Astrocyte (in vitro differentiated cells and primary cell): ENCODE measurements around the gene UVRAG. TPM values are rescaled to one million over a fixed set of nuclear protein-coding genes. Genes with fewer than 3 reads are reported as not detected.

Experiments
- DNase-seq: peaks from one replicate; pipeline ENCODE4 v3.0.0-alpha.2; 2010; ENCODE audit warnings: low read depth
- FAIRE-seq: peaks from 2 replicates; lab custom pipeline; 2011; peaks lifted over from hg19 to GRCh38; lab: Jason Lieb, UNC
- H2AFZ ChIP-seq: 2 replicates; pipeline ENCODE4 v1.6.0; 2012; ENCODE audit warnings: low read depth, low read length, inconsistent platforms
- H3K27ac ChIP-seq: 2 replicates; pipeline ENCODE4 v1.5.1; 2011; ENCODE audit warnings: low read depth, low read length, inconsistent platforms
- H3K27me3 ChIP-seq: 2 replicates; pipeline ENCODE4 v1.6.0; 2011; ENCODE audit warnings: low read length, inconsistent platforms; ENCODE audit not compliant: insufficient read depth
- H3K36me3 ChIP-seq: 2 replicates; pipeline ENCODE4 v1.5.1; 2011; ENCODE audit warnings: low read length, inconsistent platforms; ENCODE audit not compliant: insufficient read depth
- H3K4me1 ChIP-seq: 2 replicates; pipeline ENCODE4 v1.5.1; 2011; ENCODE audit warnings: low read length, inconsistent platforms; ENCODE audit not compliant: insufficient read depth
- H3K4me2 ChIP-seq: 2 replicates; pipeline ENCODE4 v1.6.0; 2012; ENCODE audit warnings: low read length, inconsistent platforms
- H3K4me3 ChIP-seq: 2 replicates; pipeline ENCODE4 v1.5.1; 2011; ENCODE audit warnings: low read depth, mild to moderate bottlenecking, low read length, inconsistent platforms; ENCODE audit not compliant: insufficient read depth
- H3K79me2 ChIP-seq: 2 replicates; pipeline ENCODE4 v1.6.0; 2012; ENCODE audit warnings: mild to moderate bottlenecking, low read length, inconsistent platforms; ENCODE audit not compliant: insufficient read depth
- H3K9ac ChIP-seq: 2 replicates; pipeline ENCODE4 v1.6.0; 2012; ENCODE audit warnings: mild to moderate bottlenecking, low read length, inconsistent platforms
- H3K9me3 ChIP-seq: 2 replicates; pipeline ENCODE4 v1.5.1; 2012; ENCODE audit warnings: low read depth, mild to moderate bottlenecking, low read length, inconsistent platforms; ENCODE audit not compliant: insufficient read depth
- H4K20me1 ChIP-seq: 2 replicates; pipeline ENCODE4 v1.6.0; 2012; ENCODE audit warnings: low read length, inconsistent platforms; ENCODE audit not compliant: insufficient read depth
- H3K27ac Mint-ChIP-seq: one replicate; pipeline ENCODE4 v1.8.0; 2021; ENCODE audit warnings: mild to moderate bottlenecking, mixed read lengths; ENCODE audit not compliant: unreplicated experiment
- H3K27me3 Mint-ChIP-seq: one replicate; pipeline ENCODE4 v1.8.0; 2021; ENCODE audit warnings: low read depth, mixed read lengths; ENCODE audit not compliant: unreplicated experiment
- H3K36me3 Mint-ChIP-seq: one replicate; pipeline ENCODE4 v1.8.0; 2021; ENCODE audit warnings: low read depth, mixed read lengths; ENCODE audit not compliant: unreplicated experiment
- H3K4me1 Mint-ChIP-seq: one replicate; pipeline ENCODE4 v1.8.0; 2021; ENCODE audit warnings: low read depth, mixed read lengths; ENCODE audit not compliant: unreplicated experiment
- H3K4me3 Mint-ChIP-seq: one replicate; pipeline ENCODE4 v1.8.0; 2021; ENCODE audit warnings: mild to moderate bottlenecking, moderate library complexity, mixed read lengths; ENCODE audit not compliant: unreplicated experiment
- H3K9me3 Mint-ChIP-seq: one replicate; pipeline ENCODE4 v1.8.0; 2021; ENCODE audit warnings: mild to moderate bottlenecking, mixed read lengths; ENCODE audit not compliant: unreplicated experiment
- CTCF ChIP-seq: IDR thresholded peaks from 2 replicates; pipeline ENCODE4 v1.5.1; 2011; ENCODE audit warnings: low read depth, mild to moderate bottlenecking, inconsistent platforms, low read length, moderate library complexity; ENCODE audit not compliant: insufficient read depth
- EZH2 ChIP-seq: IDR thresholded peaks from 2 replicates; pipeline ENCODE4 v1.6.1; 2012; ENCODE audit warnings: mild to moderate bottlenecking, low read length, inconsistent platforms; ENCODE audit not compliant: insufficient read depth
- total RNA-seq: library from RNA; stranded (reverse); gene quantifications from 2 replicates; pipeline ENCODE4 v1.2.1, GENCODE V29; 2021

UVRAG gene
- total RNA-seq, 1 donor from 2014 or later = 15.3 TPM

GRCh38 chr11:76115555-76115954 lies 300.5 kb downstream of the UVRAG start:
- H4K20me1 ChIP-seq = no peaks in the 10 kb centered on the region
- no peak overlapping the region for H3K4me2 ChIP-seq
- Mint-ChIP-seq H3K36me3 (peaks cover 6% of the 10 kb centered on the region), H3K4me1 (peaks cover under 1% of the 10 kb centered on the region), H3K9me3 (peaks cover 3% of the 10 kb centered on the region), H3K27ac (no peak overlapping the region), H3K4me3 (no peak overlapping the region), H3K27me3 (no peaks in the 10 kb centered on the region)
- DNase-seq = no peak
- no peak for TF ChIP-seq EZH2
- TF ChIP-seq CTCF = no peak
- peaks cover 4% of the 10 kb centered on the region for H3K36me3 ChIP-seq
- no peak overlapping the region for H2AFZ ChIP-seq
- H3K4me3 ChIP-seq = no peak overlapping the region
- H3K9ac ChIP-seq = no peak overlapping the region
- no peaks in the 10 kb centered on the region for H3K79me2 ChIP-seq
- H3K4me1 ChIP-seq = peaks cover 4% of the 10 kb centered on the region
- FAIRE-seq = no peak
- H3K27ac ChIP-seq = no peak overlapping the region
- H3K27me3 ChIP-seq = no peaks in the 10 kb centered on the region
- H3K9me3 ChIP-seq = no peaks in the 10 kb centered on the region

- Mint-ChIP-seq H3K36me3 (peaks cover 6% of the 10 kb centered on the region), H3K27ac (no peak overlapping the region), H3K9me3 (no peaks in the 10 kb centered on the region), H3K27me3 (no peaks in the 10 kb centered on the region), H3K4me1 (peaks cover 12% of the 10 kb centered on the region), H3K4me3 (no peak overlapping the region)
- Histone ChIP-seq H3K4me3 (no peak overlapping the region), H3K9ac (no peak overlapping the region), H4K20me1 (no peaks in the 10 kb centered on the region), H3K36me3 (peaks cover 4% of the 10 kb centered on the region), H3K27ac (no peak overlapping the region), H3K27me3 (no peaks in the 10 kb centered on the region), H3K4me1 (peaks cover 6% of the 10 kb centered on the region), H2AFZ (no peak overlapping the region), H3K4me2 (no peak overlapping the region), H3K9me3 (no peaks in the 10 kb centered on the region), H3K79me2 (no peaks in the 10 kb centered on the region)
- no peak for FAIRE-seq
- no peak for DNase-seq
- no peak for TF ChIP-seq EZH2
- TF ChIP-seq CTCF = no peak
Observed at GRCh38 chr11:76119032-76119431, 304.0 kb downstream of the UVRAG start.

- Histone ChIP-seq H3K4me1 (peaks cover 6% of the 10 kb centered on the region), H3K9me3 (no peaks in the 10 kb centered on the region), H3K4me3 (no peak overlapping the region), H3K27me3 (no peaks in the 10 kb centered on the region), H3K79me2 (no peaks in the 10 kb centered on the region), H2AFZ (no peak overlapping the region), H4K20me1 (no peaks in the 10 kb centered on the region), H3K9ac (no peak overlapping the region), H3K27ac (no peak overlapping the region), H3K36me3 (peaks cover 4% of the 10 kb centered on the region), H3K4me2 (no peak overlapping the region)
- Mint-ChIP-seq H3K36me3 (peaks cover 6% of the 10 kb centered on the region), H3K27me3 (no peaks in the 10 kb centered on the region), H3K4me1 (peaks cover 12% of the 10 kb centered on the region), H3K27ac (no peak overlapping the region), H3K9me3 (no peaks in the 10 kb centered on the region), H3K4me3 (no peak overlapping the region)
- no peak for DNase-seq
- no peak for FAIRE-seq
- no peak for TF ChIP-seq EZH2
- TF ChIP-seq CTCF = no peak
Observed at GRCh38 chr11:76119779-76120178, 304.8 kb downstream of the UVRAG start.
